H1 (cell line): ENCODE measurements around the gene ACTN4. TPM values are rescaled to one million over a fixed set of nuclear protein-coding genes. Genes with fewer than 3 reads are reported as not detected.

Experiments
- CTCF ChIA-PET: fragments of 300-600 bp; sonication (Branson Sonifier 250); formaldehyde crosslinking; loops from one replicate; lab custom pipeline; 2021; ENCODE audit not compliant: partially characterized antibody; lab: Charles Lee
- POLR2A ChIA-PET: fragments of 300-600 bp; sonication (Branson Sonifier 250); formaldehyde crosslinking; loops from one replicate; lab custom pipeline; 2021; ENCODE audit warnings: inconsistent platforms; ENCODE audit not compliant: partially characterized antibody; lab: Charles Lee
- DNase-seq, 2 experiments: peaks; one replicate each; pipeline versions ENCODE4 v3.0.0 to v3.0.0-alpha.2; 2010 to 2022; ENCODE audit warnings: low spot score in 2 of 2, low read depth in 1 of 2, mixed read lengths in 1 of 2
- FAIRE-seq: peaks from 2 replicates; lab custom pipeline; 2011; peaks lifted over from hg19 to GRCh38; lab: Jason Lieb, UNC
- H2AFZ ChIP-seq: 2 replicates; pipeline ENCODE4 v1.8.1; 2012; ENCODE audit warnings: low read length, inconsistent platforms
- H2AK5ac ChIP-seq: 2 replicates; pipeline ENCODE4 v1.6.1; 2013; ENCODE audit warnings: low read depth, low read length
- H2BK120ac ChIP-seq: replicated peaks from 2 replicates; pipeline ENCODE3; 2013; ENCODE audit warnings: low read depth, low read length, inconsistent platforms
- H2BK12ac ChIP-seq: 2 replicates; pipeline ENCODE4 v1.6.1; 2013; ENCODE audit warnings: low read depth, low read length
- H2BK15ac ChIP-seq: 2 replicates; pipeline ENCODE4 v1.6.1; 2013; ENCODE audit warnings: low read length
- H2BK20ac ChIP-seq: 2 replicates; pipeline ENCODE4 v1.6.1; 2013; ENCODE audit warnings: low read length
- H2BK5ac ChIP-seq: 2 replicates; pipeline ENCODE4 v1.6.1; 2013; ENCODE audit warnings: low read depth, low read length
- H3K14ac ChIP-seq: 2 replicates; pipeline ENCODE4 v1.6.1; 2013; ENCODE audit warnings: inconsistent platforms; ENCODE audit not compliant: insufficient read length
- H3K18ac ChIP-seq: 2 replicates; pipeline ENCODE4 v1.6.1; 2013; ENCODE audit warnings: low read length; ENCODE audit errors: extremely low read depth
- H3K23ac ChIP-seq: 2 replicates; pipeline ENCODE4 v1.6.1; 2013; ENCODE audit warnings: inconsistent platforms; ENCODE audit not compliant: insufficient read length
- H3K23me2 ChIP-seq: 2 replicates; pipeline ENCODE4 v1.6.1; 2013; ENCODE audit warnings: low read depth, low read length
- H3K27ac ChIP-seq: 2 replicates; pipeline ENCODE4 v1.6.1; 2011; ENCODE audit warnings: low read depth, low read length, inconsistent platforms
- H3K27me3 ChIP-seq, 4 experiments: replicated peaks in 1 of 4; 1 replicate in 1 of 4; 2 replicates in 3 of 4; pipeline versions ENCODE4 v1.6.1 to v1.8.1; 2011 to 2013; ENCODE audit warnings: low read length in 3 of 4, mild to moderate bottlenecking in 3 of 4, inconsistent platforms in 2 of 4, mixed read lengths in 2 of 4, moderate library complexity in 1 of 4; ENCODE audit not compliant: control insufficient read depth in 3 of 4, insufficient read depth in 3 of 4; ENCODE audit errors: extremely low read depth in 1 of 4
- H3K36me3 ChIP-seq, 4 experiments: 2 replicates each; pipeline versions ENCODE4 v1.6.1 to v1.8.1; 2011 to 2013; ENCODE audit warnings: mild to moderate bottlenecking in 4 of 4, low read length in 3 of 4, moderate library complexity in 2 of 4, control low read depth in 1 of 4, inconsistent platforms in 1 of 4; ENCODE audit not compliant: insufficient read depth in 4 of 4, control insufficient read depth in 2 of 4
- H3K4ac ChIP-seq: replicated peaks from 2 replicates; pipeline ENCODE3; 2013; ENCODE audit warnings: low read length, low read depth, mixed read lengths, inconsistent platforms; ENCODE audit not compliant: insufficient read length
- H3K4me1 ChIP-seq, 4 experiments: replicated peaks in 1 of 4; 1 replicate in 1 of 4; 2 replicates in 3 of 4; pipeline versions ENCODE4 v1.6.1 to v1.8.1; 2011 to 2013; ENCODE audit warnings: low read length in 3 of 4, inconsistent platforms in 2 of 4, mixed read lengths in 1 of 4; ENCODE audit not compliant: insufficient read depth in 4 of 4, control insufficient read depth in 3 of 4
- H3K4me2 ChIP-seq, 2 experiments: 2 replicates each; pipeline versions ENCODE4 v1.6.1 to v1.8.1; 2011 to 2013; ENCODE audit warnings: low read depth in 2 of 2, low read length in 2 of 2, control low read depth in 1 of 2, inconsistent platforms in 1 of 2, mild to moderate bottlenecking in 1 of 2; ENCODE audit not compliant: insufficient read depth in 1 of 2
- H3K4me3 ChIP-seq, 4 experiments: fragments of 200-600, 300-600 bp in 1 of 4; sonication (generic), shearing (Covaris generic), sonication (Bioruptor Twin) in 1 of 4; 2 replicates each; pipeline versions ENCODE4 v1.5.1 to v1.8.1; 2011 to 2016; ENCODE audit warnings: low read length in 4 of 4, low read depth in 3 of 4, control low read depth in 2 of 4, inconsistent platforms in 2 of 4, mild to moderate bottlenecking in 2 of 4, mixed read lengths in 1 of 4, moderate library complexity in 1 of 4; ENCODE audit not compliant: insufficient read depth in 2 of 4; ENCODE audit errors: extremely low read depth in 1 of 4
- H3K56ac ChIP-seq: replicated peaks from 2 replicates; pipeline ENCODE3; 2013; ENCODE audit warnings: low read depth, mild to moderate bottlenecking, mixed read lengths, low read length, inconsistent platforms; ENCODE audit not compliant: insufficient read length
- H3K79me1 ChIP-seq: 2 replicates; pipeline ENCODE4 v1.6.1; 2013; ENCODE audit warnings: low read depth, low read length, control low read depth
- H3K79me2 ChIP-seq, 2 experiments: 2 replicates each; pipeline versions ENCODE4 v1.6.1 to v1.8.1; 2012 to 2013; ENCODE audit warnings: low read length in 2 of 2, mild to moderate bottlenecking in 2 of 2, inconsistent platforms in 1 of 2; ENCODE audit not compliant: insufficient read depth in 2 of 2, control insufficient read depth in 1 of 2
- H3K9ac ChIP-seq, 4 experiments: replicated peaks in 1 of 4; 1 replicate in 1 of 4; 2 replicates in 3 of 4; pipeline versions ENCODE4 v1.6.1 to v1.8.1; 2011 to 2013; ENCODE audit warnings: low read depth in 3 of 4, low read length in 3 of 4, control low read depth in 2 of 4, mild to moderate bottlenecking in 2 of 4, moderate library complexity in 2 of 4, inconsistent platforms in 1 of 4; ENCODE audit errors: extremely low read depth in 1 of 4
- H3K9me3 ChIP-seq, 2 experiments: 2 replicates each; pipeline versions ENCODE4 v1.6.1 to v1.8.1; 2012 to 2013; ENCODE audit warnings: mild to moderate bottlenecking in 2 of 2, moderate library complexity in 2 of 2, control low read depth in 1 of 2, inconsistent platforms in 1 of 2, low read depth in 1 of 2, low read length in 1 of 2, mixed read lengths in 1 of 2; ENCODE audit not compliant: insufficient read depth in 2 of 2
- H4K20me1 ChIP-seq, 2 experiments: replicated peaks in 1 of 2; 2 replicates each; pipeline versions ENCODE3 to v1.8.1; 2011 to 2013; ENCODE audit warnings: inconsistent platforms in 2 of 2, low read length in 2 of 2, mild to moderate bottlenecking in 1 of 2; ENCODE audit not compliant: insufficient read depth in 2 of 2, control insufficient read depth in 1 of 2
- H4K5ac ChIP-seq: 2 replicates; pipeline ENCODE4 v1.6.1; 2013; ENCODE audit warnings: low read length, low read depth, mixed read lengths, inconsistent platforms; ENCODE audit not compliant: insufficient read length
- H4K8ac ChIP-seq: 2 replicates; pipeline ENCODE4 v1.8.0; 2013; ENCODE audit warnings: mild to moderate bottlenecking, moderate library complexity, low read length, inconsistent platforms; ENCODE audit not compliant: insufficient read depth; ENCODE audit errors: extremely low read depth
- H4K91ac ChIP-seq: replicated peaks from 2 replicates; pipeline ENCODE3; 2013; ENCODE audit warnings: low read length, mixed read lengths, inconsistent platforms; ENCODE audit not compliant: insufficient read length
- ATF2 ChIP-seq: IDR thresholded peaks from 2 replicates; pipeline ENCODE4 v1.6.1; 2012; ENCODE audit warnings: low read length, inconsistent platforms
- GABPA ChIP-seq: IDR thresholded peaks from 2 replicates; pipeline ENCODE4 v1.6.1; 2011; ENCODE audit warnings: mild to moderate bottlenecking, low read length, moderate library complexity, borderline replicate concordance; ENCODE audit not compliant: insufficient read depth
- SIRT6 ChIP-seq: IDR thresholded peaks from one replicate; pipeline ENCODE4 v1.7.1; 2012; ENCODE audit warnings: low read length, inconsistent platforms
- WGBS, 2 experiments: shearing (Covaris generic) in 1 of 2; methylation state at CpG; one replicate each; pipeline versions ENCODE4 v1.1.6 to v1.1.7; 2013 to 2015; ENCODE audit warnings: low lambda C conversion rate in 2 of 2, mixed read lengths in 2 of 2, inconsistent platforms in 1 of 2, low coverage in 1 of 2, missing lambda C conversion rate in 1 of 2; ENCODE audit not compliant: insufficient replicate concordance in 2 of 2, insufficient coverage in 1 of 2, insufficient read length in 1 of 2; ENCODE audit errors: extremely low coverage in 1 of 2, missing lambda C conversion rate in 1 of 2; 5-methylcytosine and 5-hydroxymethylcytosine counted together
- polyA plus RNA-seq, 7 experiments: library from polyadenylated mRNA; depleted of rRNA in 3 of 7; stranded (reverse) in 5 of 7; unstranded in 2 of 7; fragments of >200 nt in 5 of 7; fragments of 200-250 nt in 2 of 7; gene quantifications; 1 replicate in 5 of 7; 2 replicates in 1 of 7; 4 replicates in 1 of 7; pipeline versions ENCODE4 v1.2.1 to v1.2.3, GENCODE V29; 2011 to 2013; ENCODE audit warnings: missing spikeins in 2 of 7, mixed read lengths in 2 of 7
- total RNA-seq: library from RNA; stranded (reverse); fragmentation: NEBNext Ultra II Directional; extraction: Animal tissue kit (Norgen Biotek cat#: 25700); gene quantifications from 2 replicates; pipeline ENCODE4 v1.2.1, GENCODE V29; 2021

Gene ACTN4
- total and polyA plus RNA-seq, 2 of the 8 experiments (the other 6 are each of a cell fraction or from before 2014, with no cell fraction given), result 211 to 520 TPM

GRCh38 chr19:38720559-38721236 is 73.2 kb downstream of the ACTN4 start:
- Histone ChIP-seq H3K4me2 (no peak overlapping the region), H3K4ac (no peak overlapping the region), H4K5ac (no peak overlapping the region), H3K27me3 (no peaks in the 10 kb centered on the region), H2BK120ac (no peak overlapping the region), H3K9me3 (no peaks in the 10 kb centered on the region), H4K91ac (no peak overlapping the region), H2BK5ac (no peak overlapping the region; the same call in 1 of the 2 replicates), H2AFZ (no peak overlapping the region), H2BK12ac (no peak overlapping the region), H3K27ac (no peak overlapping the region), H4K8ac (0 out of 2 replicates have a peak overlapping the region, but pooled peaks have one; percentile 51), H3K79me2 (no peaks in the 10 kb centered on the region), H3K23me2 (no peaks in the 10 kb centered on the region; the same call in 1 of the 2 replicates), H2BK15ac (no peak overlapping the region), H3K56ac (no peak overlapping the region), H3K9ac (no peak overlapping the region), H3K36me3 (peaks cover 26 to 71% (median 62%) of the 10 kb centered on the region in 4 experiments; a peak in 7 of 8 replicates), H2AK5ac (no peak overlapping the region), H4K20me1 (peaks cover 5 to 21% of the 10 kb centered on the region in 2 experiments), H3K79me1 (peaks cover 4% of the 10 kb centered on the region; the same call in 1 of the 2 replicates), H2BK20ac (no peak overlapping the region), H3K4me1 (no peaks in the 10 kb centered on the region), H3K4me3 (no peak overlapping the region), H3K23ac (no peak overlapping the region), H3K18ac (no peak overlapping the region), H3K14ac (no peak overlapping the region)
- DNase-seq, result no peak
- FAIRE-seq, result no peak
- ChIA-PET CTCF (interaction anchor here (0.6 to 2.4 kb wide), 2 partner anchors 9 to 10 kb away, joined by 3 to 8 read pairs; no protein-coding TSS in a partner anchor), POLR2A (interaction anchor here (0.5 to 1.0 kb wide), 3 partner anchors 12 to 323 kb away, joined by 3 read pairs; partner anchors contain the start of gene ACTN4)
- TF ChIP-seq SIRT6, result no peak
- no peak for TF ChIP-seq ATF2
- no peak for TF ChIP-seq GABPA
- 87% methylated on average over 15 of the region's 15 CpGs; no CpG with 5 or more reads in 1 of the 2 experiments for WGBS, 2 experiments
